NB4 (cell line): ENCODE results near the gene SPACA5.
A peak's percentile ranks its signal among the peaks of the same experiment; 100 is the strongest.
"Not testable (repeated sequence)": the region's sequence is repeated elsewhere in the genome, so short reads cannot be mapped to it uniquely, and the experiment has no call there.

ENCODE experiments used
- DNase-seq: peaks from one replicate; pipeline ENCODE4 v3.0.0; 2010; ENCODE audit warnings: low read depth
- H3K4me3 ChIP-seq: one replicate; pipeline ENCODE4 v1.5.1; 2011; ENCODE audit warnings: mild to moderate bottlenecking, low read depth, low read length, moderate library complexity
- CTCF ChIP-seq: IDR thresholded peaks from one replicate; pipeline ENCODE4 v1.5.1; 2012; ENCODE audit warnings: low read depth, low read length
- MAX ChIP-seq: IDR thresholded peaks from 2 replicates; pipeline ENCODE4 v1.6.1; 2011; ENCODE audit warnings: low read depth, low read length
- MYC ChIP-seq: IDR thresholded peaks from 2 replicates; pipeline ENCODE4 v1.6.1; 2011; ENCODE audit warnings: low read depth, low read length
- POLR2A ChIP-seq: IDR thresholded peaks from 2 replicates; pipeline ENCODE4 v1.6.1; 2011; ENCODE audit warnings: mild to moderate bottlenecking; ENCODE audit not compliant: insufficient read length; ENCODE audit errors: extremely low read depth

Gene SPACA5

GRCh38 chrX:48022738-48023137 lies 15.9 kb downstream of the SPACA5 start:
- TF ChIP-seq CTCF = no peak
- no peak for TF ChIP-seq POLR2A
- no peak for TF ChIP-seq MAX
- DNase-seq = no peak
- H3K4me3 ChIP-seq = no peak overlapping the region

GRCh38 chrX:48025561-48025960 lies 18.8 kb downstream of the SPACA5 start:
- DNase-seq = peak; percentile 79
- H3K4me3 ChIP-seq = no peak overlapping the region
- TF ChIP-seq CTCF (peak; percentile 34), MYC (no peak)

GRCh38 chrX:48027545-48027944 lies 20.8 kb downstream of the SPACA5 start:
- not testable (repeated sequence) for DNase-seq, H3K4me3 ChIP-seq

DNA sequence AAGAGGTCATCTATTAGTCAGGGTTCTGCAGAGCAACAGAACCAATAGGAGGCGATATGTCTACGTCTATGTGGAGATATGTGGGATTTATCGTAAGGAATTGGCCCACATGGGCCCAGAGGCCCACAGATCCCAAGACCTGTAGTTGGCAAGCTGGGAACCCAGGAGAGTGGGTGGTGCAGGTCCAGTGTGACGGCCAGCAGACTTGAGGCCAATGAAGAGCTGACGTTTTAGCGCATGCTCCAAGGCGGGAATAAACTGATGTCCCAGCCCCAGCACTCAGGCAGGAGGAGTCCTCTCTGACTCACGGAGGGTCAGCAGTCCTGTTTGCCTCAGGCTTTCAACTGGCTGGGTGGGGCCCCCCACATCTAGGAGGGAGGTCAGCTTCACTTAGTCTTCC lies 21.3 kb downstream of the SPACA5 start:
- no peak for TF ChIP-seq POLR2A
- no peak for TF ChIP-seq MYC
- no peak for TF ChIP-seq CTCF
- no peak for TF ChIP-seq MAX
- DNase-seq = no peak

GRCh38 chrX:48030237-48030636 lies 23.4 kb downstream of the SPACA5 start:
- no peak for TF ChIP-seq POLR2A
- no peak for TF ChIP-seq MYC
- no peak for DNase-seq

More for the DNA sequence above, 21.3 kb downstream of the SPACA5 start:
- no peak overlapping the region for H3K4me3 ChIP-seq

DNA sequence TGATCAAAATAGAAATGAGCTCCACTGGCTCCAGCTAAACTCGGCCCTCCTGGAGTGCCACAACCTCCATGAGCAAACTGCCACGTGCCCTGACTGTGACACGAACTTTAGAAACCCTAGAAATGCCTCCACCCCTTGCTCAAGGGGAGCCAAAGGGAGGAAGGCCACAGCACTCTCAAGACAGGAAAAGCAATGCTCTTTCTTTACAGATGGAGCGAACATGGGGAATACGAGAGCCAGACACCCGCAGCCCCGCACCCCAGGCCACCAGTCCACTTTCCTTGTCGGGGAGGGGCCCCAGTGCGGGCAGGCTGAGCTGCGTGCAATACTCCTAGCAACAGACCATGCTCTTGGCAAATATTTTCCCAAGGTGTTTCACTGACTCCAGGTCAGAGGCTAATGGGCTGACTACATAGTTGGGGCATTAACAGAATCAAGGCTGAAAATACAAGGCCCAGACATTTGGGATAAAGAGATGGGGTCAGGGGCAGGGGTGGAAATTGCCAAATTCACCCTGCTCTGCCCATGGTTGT lies 23.9 kb downstream of the SPACA5 start:
- DNase-seq, H3K4me3 ChIP-seq: not testable (repeated sequence)

More at GRCh38 chrX:48030237-48030636, 23.4 kb downstream of the SPACA5 start:
- no peak overlapping the region for H3K4me3 ChIP-seq

DNA sequence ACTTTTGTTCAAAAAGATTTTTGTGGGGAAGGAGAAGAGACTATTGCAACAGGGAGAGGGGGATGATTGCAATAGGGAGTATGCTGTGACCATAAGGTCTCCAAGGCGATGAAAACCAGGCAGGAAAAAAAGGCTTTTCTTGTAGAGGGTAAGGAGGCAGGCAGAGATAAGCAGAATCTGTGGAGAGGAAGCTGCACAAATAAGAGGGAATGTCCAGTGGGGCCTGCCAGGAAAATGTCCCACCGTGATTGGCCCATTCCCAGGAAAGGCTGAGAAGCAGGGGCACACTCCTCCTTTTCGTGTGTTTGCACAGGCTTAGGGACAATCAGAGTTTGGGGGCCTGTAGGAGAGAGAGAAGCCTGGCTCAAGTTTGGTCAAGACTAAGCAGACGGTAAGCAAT lies 29.1 kb downstream of the SPACA5 start:
- TF ChIP-seq CTCF (no peak), POLR2A (no peak), MYC (no peak), MAX (no peak)
- no peak overlapping the region for H3K4me3 ChIP-seq
- no peak for DNase-seq

DNA sequence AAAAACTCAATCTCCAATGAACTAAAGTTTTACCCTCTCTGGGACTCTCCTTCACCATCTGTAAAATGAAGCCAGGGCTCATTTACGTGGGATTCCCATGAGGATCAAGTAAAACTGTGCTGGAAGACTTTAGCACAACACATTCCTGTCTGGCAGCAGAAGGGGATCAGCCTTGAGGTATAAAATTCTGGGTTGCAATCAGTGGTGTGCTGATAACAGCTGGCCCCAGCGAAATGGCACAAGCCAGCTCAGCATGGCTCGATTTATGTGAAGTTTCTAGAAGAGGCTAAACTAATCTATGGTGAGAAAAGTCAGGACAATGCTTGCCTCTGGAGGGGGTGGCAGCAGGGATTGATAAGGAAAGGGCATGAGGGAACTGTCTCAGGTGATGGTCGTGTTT lies 36.3 kb downstream of the SPACA5 start:
- TF ChIP-seq POLR2A (no peak), MAX (no peak), MYC (no peak), CTCF (no peak)
- no peak overlapping the region for H3K4me3 ChIP-seq
- no peak for DNase-seq
